ENCODE measurements around the gene EXOG.

The EXOG gene

DNA sequence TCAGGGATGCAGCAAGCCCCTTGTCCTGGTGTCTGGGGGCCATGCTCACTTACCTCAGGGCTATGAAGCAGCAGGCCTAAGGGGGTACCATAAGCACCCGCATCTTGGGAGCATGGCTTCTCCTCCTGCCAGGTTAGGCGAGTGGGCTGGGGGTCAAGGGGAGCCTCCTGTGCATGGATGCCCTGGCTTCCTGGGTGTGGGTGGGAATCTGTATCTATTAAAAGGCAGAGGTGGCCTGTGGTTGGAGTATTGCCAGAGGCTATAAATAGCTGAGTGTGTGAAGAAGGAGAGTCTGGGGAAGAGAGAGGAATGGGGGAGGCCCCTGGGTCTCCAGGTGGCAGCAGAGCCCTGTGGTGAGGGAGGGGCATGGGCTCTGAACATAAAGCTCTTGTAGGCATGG is 22.9 kb upstream of the EXOG start:
- DNase-seq = no peak

DNA sequence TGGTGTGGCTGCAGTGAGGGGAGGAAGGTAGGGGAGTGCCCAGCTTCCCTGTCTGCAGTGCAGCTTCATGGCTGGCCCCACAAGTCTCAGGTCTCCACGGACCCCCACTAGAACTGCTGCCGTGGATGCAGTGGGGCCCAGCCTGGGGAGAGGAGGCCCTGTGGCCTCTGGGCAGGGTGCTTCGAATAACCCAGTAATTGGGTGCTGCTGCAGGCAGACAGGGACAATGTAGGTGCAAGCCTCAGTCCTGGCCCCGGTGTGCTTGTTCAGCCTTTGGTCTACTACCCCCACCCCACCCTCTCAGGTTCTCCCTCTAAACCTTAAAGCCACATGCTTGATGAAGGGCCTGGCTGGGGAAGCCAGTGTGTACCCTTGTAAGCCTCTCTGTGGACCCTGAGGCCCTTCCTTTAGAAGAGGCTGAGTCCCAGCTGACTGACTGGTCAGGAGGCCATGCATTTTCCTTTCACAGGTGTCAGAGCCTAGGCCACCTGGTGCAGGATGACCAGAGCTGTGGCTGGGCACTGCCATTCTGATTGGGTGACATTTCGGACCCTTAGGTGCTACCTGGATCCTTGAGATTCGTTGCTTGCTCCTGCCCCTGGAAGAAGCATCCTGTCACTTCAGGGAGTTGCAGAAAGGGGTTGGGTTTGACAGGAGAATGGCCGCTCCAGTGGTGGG is 21.1 kb upstream of the EXOG start:
- no peak for DNase-seq

DNA sequence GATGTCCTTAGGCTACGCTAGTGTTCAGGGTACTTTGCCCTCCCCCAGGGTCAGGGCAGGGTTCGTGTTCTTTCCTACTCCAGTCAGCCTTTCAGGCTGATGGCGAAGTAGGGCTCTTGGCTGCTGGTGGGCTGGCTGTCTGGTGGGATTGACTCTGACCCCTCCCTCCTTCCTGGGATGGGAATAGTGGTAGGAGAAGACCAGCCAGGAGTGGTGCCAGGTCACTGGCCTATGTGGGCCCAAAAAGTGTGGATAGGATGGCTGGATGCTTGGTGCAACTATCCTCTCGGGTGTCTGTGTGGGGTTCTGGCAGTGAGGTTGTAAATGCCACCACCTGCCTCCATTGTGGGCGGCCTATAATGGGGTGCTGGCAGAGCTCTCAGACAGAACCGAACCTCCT is 20.4 kb upstream of the EXOG start:
- DNase-seq = no peak

DNA sequence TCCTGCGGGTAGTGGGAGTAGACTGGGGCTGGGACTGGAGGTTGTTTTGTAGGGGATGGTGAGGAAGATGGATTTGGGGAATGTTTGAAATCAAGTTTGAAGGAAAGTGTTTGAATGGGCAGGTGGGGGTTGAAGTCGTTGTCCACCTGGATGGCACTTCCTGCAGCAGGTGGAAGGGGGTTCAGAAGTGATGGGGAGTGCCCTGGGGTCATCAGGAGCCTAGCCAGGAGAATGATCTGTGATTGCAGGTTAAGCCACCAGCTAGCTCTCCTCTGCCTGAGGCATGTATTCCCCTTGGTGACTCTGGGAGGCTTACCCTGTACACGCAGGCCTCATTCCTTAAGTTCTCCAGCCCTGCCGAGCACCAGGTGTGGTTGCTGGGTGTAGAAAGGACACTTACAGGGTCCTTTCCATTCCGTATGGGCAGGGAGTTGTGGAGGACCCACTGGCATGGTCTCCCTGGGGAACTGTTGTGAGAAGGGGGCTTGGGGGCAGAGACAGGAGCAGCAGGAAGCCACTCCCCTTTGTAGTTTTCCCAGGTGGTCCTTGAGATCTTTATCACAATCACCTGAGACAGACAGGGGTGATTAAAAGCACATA is 19.9 kb upstream of the EXOG start:
- DNase-seq = no peak

DNA sequence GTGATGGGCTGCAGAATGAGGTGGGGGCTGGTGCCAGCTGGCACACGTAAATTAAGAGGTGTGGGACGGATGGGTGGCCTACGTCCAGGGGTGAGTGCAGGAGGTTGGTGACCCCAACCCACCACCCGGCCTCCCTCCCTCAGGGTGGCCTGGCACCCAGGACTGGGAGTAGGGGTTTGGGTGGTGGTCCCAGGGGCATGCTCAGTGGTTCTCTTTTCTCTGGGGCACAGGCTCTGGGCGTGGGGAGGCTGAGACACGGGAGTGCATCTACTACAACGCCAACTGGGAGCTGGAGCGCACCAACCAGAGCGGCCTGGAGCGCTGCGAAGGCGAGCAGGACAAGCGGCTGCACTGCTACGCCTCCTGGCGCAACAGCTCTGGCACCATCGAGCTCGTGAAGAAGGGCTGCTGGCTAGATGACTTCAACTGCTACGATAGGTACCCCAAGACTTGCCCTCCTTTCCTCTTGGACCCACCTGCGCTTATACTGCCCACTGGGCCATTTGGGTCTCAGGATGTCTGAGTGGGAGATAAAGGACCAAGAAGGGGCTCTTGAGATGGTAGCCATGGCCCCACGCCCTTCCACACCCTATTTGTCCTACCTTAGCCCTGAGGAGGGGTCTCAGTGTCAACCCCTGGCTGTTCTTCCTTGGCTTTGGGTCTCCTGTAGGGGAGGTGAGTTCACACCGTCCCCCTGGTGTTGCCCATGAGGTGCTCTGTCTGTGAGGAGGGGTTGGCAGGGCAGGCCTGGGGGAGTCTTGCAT is 18.9 kb upstream of the EXOG start:
- no peak for DNase-seq

DNA sequence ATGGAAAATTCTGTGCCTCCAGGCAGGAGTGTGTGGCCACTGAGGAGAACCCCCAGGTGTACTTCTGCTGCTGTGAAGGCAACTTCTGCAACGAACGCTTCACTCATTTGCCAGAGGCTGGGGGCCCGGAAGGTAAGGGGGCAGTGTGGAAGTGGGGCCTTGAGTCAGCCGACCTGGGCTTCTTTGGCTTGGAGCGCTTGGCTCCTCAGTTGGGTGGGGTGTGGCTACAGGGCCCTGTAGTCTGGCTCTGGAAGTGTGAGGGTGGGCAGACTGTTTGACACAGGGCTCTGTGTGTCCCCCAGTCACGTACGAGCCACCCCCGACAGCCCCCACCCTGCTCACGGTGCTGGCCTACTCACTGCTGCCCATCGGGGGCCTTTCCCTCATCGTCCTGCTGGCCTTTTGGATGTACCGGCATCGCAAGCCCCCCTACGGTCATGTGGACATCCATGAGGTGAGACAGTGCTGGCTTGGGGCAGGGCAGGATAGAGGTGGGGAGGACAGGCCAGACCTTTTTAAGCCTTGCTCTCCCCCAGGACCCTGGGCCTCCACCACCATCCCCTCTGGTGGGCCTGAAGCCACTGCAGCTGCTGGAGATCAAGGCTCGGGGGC is 18.2 kb upstream of the EXOG start:
- no peak for DNase-seq

DNA sequence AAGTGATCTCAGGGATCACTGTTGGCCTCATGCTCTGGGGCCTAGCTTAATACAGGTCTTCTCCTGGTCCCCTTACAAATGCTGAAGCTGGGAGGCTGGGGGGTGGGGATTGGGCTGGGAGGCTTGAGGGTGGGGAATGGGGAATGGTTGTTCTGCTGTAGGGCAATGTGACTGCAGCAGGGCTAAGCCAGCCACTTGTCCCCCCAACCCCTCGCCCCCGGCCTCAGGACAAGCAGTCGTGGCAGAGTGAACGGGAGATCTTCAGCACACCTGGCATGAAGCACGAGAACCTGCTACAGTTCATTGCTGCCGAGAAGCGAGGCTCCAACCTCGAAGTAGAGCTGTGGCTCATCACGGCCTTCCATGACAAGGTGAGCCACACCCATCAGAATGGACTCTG is 17.2 kb upstream of the EXOG start:
- DNase-seq = no peak

DNA sequence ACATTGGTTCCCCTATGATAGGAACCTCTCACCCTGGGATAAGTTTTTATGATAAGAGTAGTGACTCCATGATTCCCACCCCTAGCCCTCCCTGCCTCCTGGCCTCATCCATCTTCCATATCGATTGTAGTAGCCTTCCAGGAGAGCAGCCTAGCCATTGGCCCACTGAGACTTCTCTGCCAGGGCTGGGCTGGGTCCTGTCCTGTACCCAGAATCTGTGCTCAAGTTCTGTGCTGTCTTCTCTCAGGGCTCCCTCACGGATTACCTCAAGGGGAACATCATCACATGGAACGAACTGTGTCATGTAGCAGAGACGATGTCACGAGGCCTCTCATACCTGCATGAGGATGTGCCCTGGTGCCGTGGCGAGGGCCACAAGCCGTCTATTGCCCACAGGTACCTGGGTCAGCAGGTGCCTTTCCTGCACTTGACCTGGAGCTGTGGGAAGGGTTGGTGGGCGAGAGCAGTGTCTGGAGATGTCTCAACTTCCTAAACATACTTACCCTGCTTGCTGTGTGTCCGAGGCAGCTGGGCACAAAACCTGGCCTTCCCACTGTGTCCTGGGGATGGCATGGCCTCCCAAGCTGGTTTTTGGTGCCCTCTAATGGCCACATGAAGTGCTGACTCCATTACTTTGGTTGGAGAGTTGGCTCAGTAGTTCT is 16.6 kb upstream of the EXOG start:
- no peak for DNase-seq

DNA sequence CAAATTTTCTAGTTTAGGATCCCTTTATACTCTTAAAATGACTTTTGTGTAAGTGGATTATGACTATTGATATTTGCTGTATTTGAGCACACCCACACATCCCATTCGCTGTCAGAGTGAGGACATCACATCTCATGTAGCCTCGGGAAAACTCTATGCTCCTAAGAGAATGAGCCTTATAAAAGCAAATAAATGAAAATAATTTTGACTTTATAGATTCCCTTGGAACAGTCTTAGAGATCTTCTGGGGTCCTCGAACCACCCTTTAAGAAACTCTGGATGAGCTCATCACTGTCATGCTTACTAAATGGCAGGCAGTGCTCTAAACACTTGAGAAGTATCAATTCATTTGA is 16.1 kb upstream of the EXOG start:
- no peak for DNase-seq

DNA sequence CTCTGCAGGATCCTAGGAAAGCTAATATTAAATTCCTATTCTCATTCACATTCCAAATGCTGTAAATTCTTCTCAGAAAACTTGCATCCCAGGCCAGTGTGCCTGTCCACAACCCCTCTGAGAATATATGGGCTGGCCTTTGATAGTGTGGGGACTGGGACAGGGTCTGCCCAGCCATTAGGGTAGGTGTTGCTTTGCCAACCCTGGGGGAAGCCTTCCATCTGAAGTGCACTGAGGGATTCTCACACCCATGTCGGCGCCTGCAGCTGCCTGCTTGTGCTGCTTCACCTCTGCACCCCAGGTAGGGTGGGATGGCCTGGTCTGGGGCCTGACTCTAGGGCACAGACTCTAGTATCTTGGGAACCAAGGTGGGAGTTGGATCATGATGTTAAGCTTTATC is 15.2 kb upstream of the EXOG start:
- DNase-seq = no peak

DNA sequence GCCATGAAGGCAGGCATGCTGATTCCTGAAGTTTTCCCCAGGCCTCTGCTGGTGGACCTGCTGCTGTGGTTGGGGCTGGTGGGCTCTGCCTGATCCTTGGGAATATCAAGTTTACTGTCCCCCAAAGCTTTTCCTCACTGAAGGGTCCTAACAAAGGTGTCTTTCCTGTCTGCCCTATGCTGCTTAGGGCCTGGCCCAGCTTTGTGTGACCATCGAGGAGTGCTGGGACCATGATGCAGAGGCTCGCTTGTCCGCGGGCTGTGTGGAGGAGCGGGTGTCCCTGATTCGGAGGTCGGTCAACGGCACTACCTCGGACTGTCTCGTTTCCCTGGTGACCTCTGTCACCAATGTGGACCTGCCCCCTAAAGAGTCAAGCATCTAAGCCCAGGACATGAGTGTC is 13.2 kb upstream of the EXOG start:
- no peak for DNase-seq

DNA sequence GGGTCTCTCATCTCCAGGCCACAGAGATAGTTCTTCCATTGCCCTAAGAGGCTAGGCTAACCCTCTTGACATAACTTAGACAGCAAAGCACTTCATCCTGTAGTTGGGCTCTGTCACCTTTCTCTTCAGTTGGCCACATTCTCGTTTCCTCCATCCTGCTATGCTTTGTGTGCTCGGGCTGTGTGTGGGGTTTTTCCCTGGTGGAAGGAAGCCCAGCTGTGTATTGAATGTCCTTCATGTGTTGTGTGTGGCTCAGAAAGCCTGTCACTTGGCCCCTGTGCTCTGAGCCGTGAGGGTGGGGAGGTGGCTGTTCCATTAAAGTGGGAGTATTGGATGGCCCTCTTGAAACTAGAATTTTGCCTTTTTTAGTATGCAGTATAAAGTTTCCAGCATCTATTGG is 8.8 kb upstream of the EXOG start:
- DNase-seq = no peak

DNA sequence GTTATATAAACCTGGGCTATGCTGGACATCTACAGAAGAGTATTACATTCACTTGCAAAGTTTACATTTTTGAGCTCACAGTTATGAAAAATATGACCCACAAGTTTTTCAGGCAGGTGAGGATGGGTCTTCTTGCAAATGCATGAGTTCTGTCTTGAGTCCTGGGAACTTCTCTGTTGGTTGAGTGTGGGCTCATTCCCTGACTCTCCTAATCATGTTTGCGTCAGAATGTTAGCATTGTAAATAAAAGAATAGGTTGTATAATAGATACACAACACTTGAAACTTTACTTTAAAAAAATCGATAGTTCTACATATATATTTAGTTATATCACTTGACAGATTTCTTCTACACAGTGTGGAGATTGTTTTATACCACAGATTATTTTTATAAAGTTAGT is 7.2 kb upstream of the EXOG start:
- DNase-seq = no peak

DNA sequence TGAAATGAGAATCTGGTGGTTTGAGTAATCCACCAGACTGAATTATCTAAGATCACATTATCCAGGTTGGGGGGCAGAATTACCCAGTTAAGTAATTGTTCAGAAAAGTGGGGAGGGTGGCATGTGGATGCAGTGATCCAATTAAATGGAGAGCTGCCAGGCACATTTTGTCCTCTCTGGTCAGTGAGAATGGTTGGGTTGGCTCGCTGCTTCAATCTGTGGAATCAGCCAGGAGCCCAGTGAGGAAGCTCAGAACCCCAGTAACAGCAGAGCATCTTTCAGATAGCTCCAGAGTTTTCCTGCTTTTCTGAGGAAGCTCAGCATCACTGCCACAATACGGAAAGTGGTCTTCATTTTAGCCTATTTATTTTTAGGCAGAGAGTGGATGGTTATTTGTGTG is 6.4 kb upstream of the EXOG start:
- DNase-seq = no peak

DNA sequence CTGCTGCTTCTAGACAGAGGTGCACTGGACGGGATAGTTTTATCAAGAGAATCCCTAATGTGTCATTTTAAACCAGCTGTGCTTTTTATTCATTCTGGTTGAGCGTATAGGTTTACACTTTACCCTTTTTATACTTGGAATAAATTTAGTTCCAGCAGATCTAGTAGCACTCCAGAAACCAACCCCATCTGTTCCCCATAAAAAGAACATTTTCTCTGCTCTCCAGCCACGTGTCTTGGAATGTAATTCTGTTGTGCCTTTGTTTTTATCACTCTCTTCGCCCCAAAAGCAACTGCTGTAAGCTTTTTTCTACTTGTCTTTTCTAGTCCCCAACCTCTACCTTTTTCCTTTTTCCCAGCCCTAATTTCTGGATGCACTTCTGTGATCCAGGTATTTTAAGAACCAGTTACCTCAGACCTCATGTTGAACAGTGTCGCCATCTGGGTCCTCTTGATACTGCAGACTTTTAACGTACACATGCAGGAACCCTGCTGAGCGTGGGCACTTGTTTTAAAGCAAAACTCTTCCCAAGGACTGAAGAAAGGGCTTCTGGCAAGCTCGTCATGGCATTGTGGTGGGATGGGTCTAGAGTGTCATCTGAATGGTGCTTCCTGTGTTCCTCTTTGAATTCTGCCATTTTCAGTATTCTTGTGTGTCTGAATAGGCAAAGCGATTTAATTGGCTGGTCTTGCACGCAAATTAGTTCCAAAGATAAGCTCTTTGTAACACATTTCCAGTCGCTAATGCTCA is 5.7 kb upstream of the EXOG start:
- DNase-seq = no peak

DNA sequence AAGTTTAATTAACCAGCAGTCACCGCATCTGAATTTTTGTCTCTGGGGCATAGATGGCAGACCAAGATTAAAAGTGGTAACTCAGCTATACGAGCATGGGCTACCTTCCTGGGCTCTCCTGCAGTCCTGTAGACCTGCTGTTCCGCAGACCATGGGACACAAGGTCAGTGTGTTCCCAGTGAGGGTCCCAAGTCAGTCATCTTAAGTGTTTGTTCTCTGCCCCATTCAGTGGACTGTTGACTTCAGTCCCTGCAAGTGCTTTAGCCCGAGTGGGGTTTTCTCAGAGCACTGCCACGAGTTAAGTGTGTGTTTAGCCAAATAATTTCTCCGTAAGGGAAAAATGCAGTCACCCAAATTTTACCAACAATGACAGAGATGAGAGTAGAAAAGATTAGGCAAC is 4.9 kb upstream of the EXOG start:
- no peak for DNase-seq

DNA sequence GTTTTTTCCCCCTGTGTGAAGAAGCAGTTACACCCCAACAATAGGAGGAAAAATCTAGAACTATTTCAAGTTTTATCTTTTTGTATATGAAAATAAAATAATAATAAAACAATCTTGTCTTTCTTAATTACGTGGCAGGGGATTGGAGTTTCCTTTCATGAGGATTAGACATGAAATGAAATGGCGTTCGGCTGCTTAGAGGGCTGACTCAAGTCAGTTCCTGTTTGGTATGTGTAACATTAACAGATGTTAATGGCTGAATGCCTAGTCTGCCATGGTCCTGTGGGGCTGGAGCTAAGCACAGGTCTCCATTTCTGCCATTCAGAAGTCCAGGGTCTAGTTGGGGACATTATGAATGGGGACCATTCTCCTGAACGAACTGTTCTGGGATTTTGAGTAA is 3.1 kb upstream of the EXOG start:
- no peak for DNase-seq

DNA sequence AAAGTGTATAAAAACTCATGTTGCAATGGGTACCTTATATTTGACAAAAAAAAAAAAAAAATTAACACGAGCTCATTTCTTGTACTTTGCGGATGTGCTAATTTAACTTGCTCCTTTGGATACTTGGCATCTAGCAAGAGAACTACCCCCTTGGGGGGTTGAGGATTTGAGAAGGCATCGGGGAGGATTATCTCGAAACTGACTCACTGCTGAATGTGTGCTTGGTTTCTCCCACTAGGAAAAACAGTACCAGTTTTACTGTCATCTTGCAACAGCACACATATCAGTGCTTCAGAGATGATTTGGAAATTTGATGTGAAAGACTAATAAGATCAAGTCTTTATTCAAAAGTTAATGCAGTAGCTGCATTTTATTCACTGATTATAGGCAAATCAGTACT is 891 bp downstream of the EXOG start:
- DNase-seq = no peak

DNA sequence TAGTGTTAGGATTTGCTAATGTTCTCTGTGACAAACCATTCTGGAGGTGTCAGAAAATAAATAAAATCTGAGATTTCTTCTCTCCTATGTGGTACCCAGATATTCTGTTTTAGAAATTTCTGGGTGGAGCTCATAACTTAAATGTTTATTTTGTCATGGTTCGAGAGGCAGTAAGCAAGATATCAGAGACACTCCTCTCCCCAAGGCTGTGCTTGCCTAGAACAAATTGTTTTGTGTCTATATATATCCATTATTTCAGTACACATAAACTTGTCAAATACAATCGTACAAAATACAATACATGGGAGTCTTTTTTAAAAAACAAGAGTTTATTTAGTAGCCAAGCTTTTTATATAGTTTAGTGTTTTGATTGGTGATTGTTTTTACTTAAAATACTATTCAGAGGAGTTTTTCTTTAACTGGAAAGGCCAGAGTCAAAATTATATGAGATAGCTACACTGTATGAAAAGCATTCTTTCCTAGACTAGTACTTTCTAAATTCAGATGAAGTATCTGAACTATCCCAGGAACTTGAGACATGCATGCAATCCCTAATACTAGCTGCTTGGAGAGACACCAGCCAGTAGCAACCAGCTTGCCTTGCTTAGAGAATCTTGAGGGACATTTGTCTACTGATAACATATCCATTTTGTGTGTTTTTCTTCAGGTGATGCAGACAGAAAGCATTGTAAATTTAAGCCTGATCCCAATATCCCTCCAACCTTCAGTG is 4.7 kb downstream of the EXOG start:
- DNase-seq = no peak

DNA sequence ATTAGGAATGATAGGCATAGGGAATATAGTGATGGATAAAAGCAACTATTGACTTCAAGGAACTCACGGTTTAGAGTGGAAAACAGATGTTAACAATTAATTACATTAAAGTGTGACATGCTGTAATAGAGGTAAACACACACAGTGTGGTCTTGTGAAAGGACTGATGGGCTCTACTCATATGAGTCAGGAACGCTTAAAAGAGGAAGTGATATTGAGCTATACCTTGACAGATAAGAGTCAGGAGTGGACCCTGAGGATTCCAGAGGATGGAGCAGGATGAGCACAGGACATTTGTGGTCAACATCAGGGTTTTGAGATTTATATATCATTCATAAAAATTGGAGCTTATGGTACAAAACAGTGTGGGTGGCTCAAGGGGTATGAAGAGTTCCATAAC is 11.0 kb downstream of the EXOG start:
- DNase-seq = no peak

DNA sequence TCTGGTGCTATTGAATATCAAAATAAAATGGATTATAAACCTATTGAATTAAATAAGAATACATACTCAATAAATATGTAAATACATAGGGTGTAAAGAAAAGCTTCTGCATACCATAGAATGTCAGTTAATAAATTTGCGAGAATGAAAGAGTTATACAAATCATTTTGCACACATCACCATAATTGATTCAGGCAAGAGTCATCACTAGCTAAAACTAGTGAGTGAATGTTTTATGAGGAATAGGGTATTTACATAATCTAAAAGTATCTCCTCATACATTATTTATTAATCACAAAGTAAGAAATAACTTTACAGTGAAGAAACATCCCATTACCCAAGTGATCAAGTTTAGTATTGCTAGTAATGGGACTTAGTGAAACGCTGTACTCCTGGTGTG is 13.6 kb downstream of the EXOG start:
- DNase-seq = no peak

DNA sequence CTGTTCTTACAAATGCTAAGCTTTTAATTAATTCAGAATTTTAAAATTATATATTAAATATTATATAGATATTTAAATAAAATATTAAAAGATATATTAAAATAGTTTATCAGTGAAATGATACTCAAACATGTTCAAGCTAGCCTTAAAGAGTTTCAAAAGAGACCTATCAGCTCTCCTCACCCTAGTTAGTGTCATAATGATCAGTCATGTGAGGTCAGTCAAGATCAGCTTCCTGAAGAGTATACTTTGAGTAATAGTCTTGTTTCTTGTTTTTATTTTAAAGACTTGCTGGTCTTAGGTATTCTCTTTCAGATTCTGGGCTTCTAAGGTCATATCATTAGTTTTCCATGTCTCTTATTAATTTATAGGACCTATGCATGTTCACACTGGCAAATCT is 14.5 kb downstream of the EXOG start:
- no peak for DNase-seq

Measured in effector CD4-positive, alpha-beta T cell (primary cell).